CD14-positive monocyte (primary cell): Measurements from ENCODE around the gene CLASP1. TPM values are rescaled to one million over a fixed set of nuclear protein-coding genes. Genes with fewer than 3 reads are reported as not detected.

Experiments
- DNase-seq, 3 donors: peaks; one replicate each; pipeline ENCODE4 v3.0.0-alpha.2; 2011 to 2022
- H2AFZ ChIP-seq: 2 replicates; pipeline ENCODE4 v1.6.0; 2012; ENCODE audit warnings: mild to moderate bottlenecking, low read depth, low read length, inconsistent platforms; ENCODE audit not compliant: insufficient read depth, poor library complexity, severe bottlenecking
- H3K27ac ChIP-seq, 2 donors: 1 replicate in 1 of 2; 2 replicates in 1 of 2; pipeline ENCODE4 v1.5.1; 2012 to 2013; ENCODE audit warnings: low read length in 2 of 2, control low read depth in 1 of 2, inconsistent platforms in 1 of 2, low read depth in 1 of 2, mild to moderate bottlenecking in 1 of 2
- H3K27me3 ChIP-seq, 2 donors: one replicate each; pipeline versions ENCODE4 v1.6.0 to v1.6.1; 2011 to 2013; ENCODE audit warnings: low read length in 2 of 2; ENCODE audit not compliant: control insufficient read depth in 2 of 2, insufficient read depth in 2 of 2
- H3K36me3 ChIP-seq, 2 donors: replicated peaks in 1 of 2; 1 replicate in 1 of 2; 2 replicates in 1 of 2; pipeline versions ENCODE4 v1.5.1 to v1.6.1; 2012 to 2013; ENCODE audit warnings: low read length in 2 of 2, control low read depth in 1 of 2, inconsistent platforms in 1 of 2, mild to moderate bottlenecking in 1 of 2; ENCODE audit not compliant: insufficient read depth in 2 of 2, control insufficient read depth in 1 of 2
- H3K4me1 ChIP-seq, 2 donors: 1 replicate in 1 of 2; 2 replicates in 1 of 2; pipeline versions ENCODE4 v1.5.1 to v1.6.1; 2012 to 2013; ENCODE audit warnings: low read length in 2 of 2, control low read depth in 1 of 2, inconsistent platforms in 1 of 2, mild to moderate bottlenecking in 1 of 2, moderate library complexity in 1 of 2; ENCODE audit not compliant: insufficient read depth in 2 of 2, control insufficient read depth in 1 of 2
- H3K4me2 ChIP-seq: replicated peaks from 2 replicates; pipeline ENCODE3; 2012; ENCODE audit warnings: low read length, moderate library complexity, mild to moderate bottlenecking; ENCODE audit not compliant: poor library complexity, severe bottlenecking; ENCODE audit errors: extremely low read depth
- H3K4me3 ChIP-seq, 3 experiments: fragments of 200-600 bp in 1 of 3; sonication (generic) in 1 of 3; replicated peaks in 1 of 3; 1 replicate in 2 of 3; 2 replicates in 1 of 3; pipeline ENCODE4 v1.5.1; 2011 to 2013; ENCODE audit warnings: low read length in 3 of 3, mild to moderate bottlenecking in 3 of 3, control low read depth in 2 of 3, low read depth in 2 of 3, inconsistent platforms in 1 of 3, moderate library complexity in 1 of 3
- H3K79me2 ChIP-seq: 2 replicates; pipeline ENCODE4 v1.6.0; 2012; ENCODE audit warnings: mild to moderate bottlenecking, control low read depth, inconsistent platforms, low read length, moderate library complexity; ENCODE audit not compliant: insufficient read depth
- H3K9ac ChIP-seq: 2 replicates; pipeline ENCODE4 v1.6.0; 2017; ENCODE audit warnings: low read length, mild to moderate bottlenecking; ENCODE audit not compliant: insufficient read depth, poor library complexity, severe bottlenecking
- H3K9me3 ChIP-seq, 2 donors: replicated peaks in 1 of 2; 1 replicate in 1 of 2; 2 replicates in 1 of 2; pipeline versions ENCODE4 v1.5.1 to v1.6.1; 2012 to 2013; ENCODE audit warnings: low read length in 2 of 2, control low read depth in 1 of 2; ENCODE audit not compliant: control insufficient read depth in 1 of 2, insufficient read depth in 1 of 2
- H4K20me1 ChIP-seq: 2 replicates; pipeline ENCODE4 v1.6.0; 2012; ENCODE audit warnings: mild to moderate bottlenecking, low read length, control low read depth, moderate library complexity; ENCODE audit not compliant: insufficient read depth
- H3K27ac Mint-ChIP-seq, 7 donors: one replicate each; pipeline ENCODE4 v1.8.0; 2020; ENCODE audit warnings: mild to moderate bottlenecking in 7 of 7, mixed read lengths in 7 of 7, moderate library complexity in 6 of 7, inconsistent platforms in 2 of 7
- H3K27me3 Mint-ChIP-seq, 3 donors: one replicate each; pipeline ENCODE4 v1.8.0; 2021 to 2022; ENCODE audit warnings: low read depth in 3 of 3, mild to moderate bottlenecking in 3 of 3, mixed read lengths in 3 of 3, moderate library complexity in 3 of 3, inconsistent platforms in 1 of 3
- H3K36me3 Mint-ChIP-seq, 2 donors: one replicate each; pipeline ENCODE4 v1.8.0; 2020; ENCODE audit warnings: mixed read lengths in 2 of 2, inconsistent platforms in 1 of 2, mild to moderate bottlenecking in 1 of 2
- H3K4me1 Mint-ChIP-seq: one replicate; pipeline ENCODE4 v1.8.0; 2020; ENCODE audit warnings: mild to moderate bottlenecking, mixed read lengths
- H3K4me3 Mint-ChIP-seq, 2 donors: one replicate each; pipeline ENCODE4 v1.8.0; 2020; ENCODE audit warnings: mild to moderate bottlenecking in 2 of 2, mixed read lengths in 2 of 2, moderate library complexity in 1 of 2
- H3K9me3 Mint-ChIP-seq, 7 donors: one replicate each; pipeline ENCODE4 v1.8.0; 2020 to 2022; ENCODE audit warnings: mixed read lengths in 7 of 7, mild to moderate bottlenecking in 6 of 7, moderate library complexity in 6 of 7, inconsistent platforms in 2 of 7
- CTCF ChIP-seq: fragments of 200-600 bp; IDR thresholded peaks from one replicate; pipeline ENCODE4 v1.8.0; 2022; ENCODE audit warnings: antibody characterized with exemption, mild to moderate bottlenecking
- WGBS: methylation state at CpG from one replicate; pipeline ENCODE4 v1.1.5; 2013; ENCODE audit warnings: missing lambda C conversion rate; ENCODE audit not compliant: insufficient coverage; 5-methylcytosine and 5-hydroxymethylcytosine counted together
- intact Hi-C, 2 donors: fragments of 100-400 bp; cut with micrococcal nuclease; formaldehyde crosslinking; loops; one replicate each; pipeline versions ENCODE4 v1.15.0 to v1.15.1; 2023
- polyA plus RNA-seq, 3 donors: library from polyadenylated mRNA; depleted of rRNA in 1 of 3; unstranded in 2 of 3; stranded (reverse) in 1 of 3; fragments of 300-500 nt in 2 of 3; fragments of >200 nt in 1 of 3; fragmentation: Illumina TruSeq in 2 of 3; gene quantifications; 1 replicate in 2 of 3; 2 replicates in 1 of 3; pipeline ENCODE4 v1.2.3, GENCODE V29; 2012 to 2021

CLASP1 gene
- polyA plus RNA-seq, 3 donors = 4.8 to 8.1 (median 7.6) TPM

- no peak overlapping the region for H3K4me2 ChIP-seq
- no peak overlapping the region for H2AFZ ChIP-seq
- Mint-ChIP-seq H3K27me3 (peaks cover 0 to 2% (median 0%) of the 10 kb centered on the region in 3 donors), H3K36me3 (peaks cover 25 to 35% of the 10 kb centered on the region in 2 donors), H3K4me3 (no peak overlapping the region), H3K4me1 (peaks cover 7% of the 10 kb centered on the region), H3K27ac (peak overlapping the region in 2 of 7 donors; percentile 20 to 33), H3K9me3 (no peaks in the 10 kb centered on the region)
- no peak overlapping the region for H3K27ac ChIP-seq
- H3K9me3 ChIP-seq = no peaks in the 10 kb centered on the region
- H3K9ac ChIP-seq = no peak overlapping the region
- WGBS = 100% methylated on average over 1 of the region's 2 CpGs
- peaks cover 20 to 41% of the 10 kb centered on the region in 2 donors for H3K36me3 ChIP-seq
- H4K20me1 ChIP-seq = peaks cover 22% of the 10 kb centered on the region
- no peaks in the 10 kb centered on the region for H3K27me3 ChIP-seq
- intact Hi-C loops = no loop called here
- H3K4me3 ChIP-seq = no peak overlapping the region
- no peak for DNase-seq
- peaks cover 3% of the 10 kb centered on the region for H3K79me2 ChIP-seq
- no peaks in the 10 kb centered on the region for H3K4me1 ChIP-seq
- TF ChIP-seq CTCF = no peak
These were observed 175.8 kb downstream of the CLASP1 start for GRCh38 chr2:121473512-121473911.

- Histone ChIP-seq H3K27me3 (no peaks in the 10 kb centered on the region), H3K9ac (no peak overlapping the region), H3K79me2 (peaks cover 3% of the 10 kb centered on the region), H3K27ac (no peak overlapping the region), H3K4me3 (no peak overlapping the region), H3K36me3 (peaks cover 27 to 51% of the 10 kb centered on the region in 2 donors), H4K20me1 (peaks cover 22% of the 10 kb centered on the region), H3K9me3 (no peaks in the 10 kb centered on the region), H3K4me1 (no peaks in the 10 kb centered on the region), H2AFZ (no peak overlapping the region), H3K4me2 (no peak overlapping the region)
- Mint-ChIP-seq H3K4me3 (no peak overlapping the region), H3K27me3 (peaks cover 0 to 2% (median 0%) of the 10 kb centered on the region in 3 donors), H3K27ac (peak overlapping the region in 2 of 7 donors; percentile 6 to 32), H3K9me3 (no peaks in the 10 kb centered on the region), H3K4me1 (peaks cover 7% of the 10 kb centered on the region), H3K36me3 (peaks cover 35 to 45% of the 10 kb centered on the region in 2 donors)
- no peak for TF ChIP-seq CTCF
- no peak for DNase-seq
- intact Hi-C loops = no loop called here
- 100% methylated on average over 1 of the region's 2 CpGs for WGBS
These were observed 176.7 kb downstream of the CLASP1 start for GRCh38 chr2:121472470-121472993.
